GM18951 (cell line): ENCODE measurements around the gene COPA.

Experiments
- POLR2A ChIP-seq: IDR thresholded peaks from 4 replicates; pipeline ENCODE4 v1.6.1; 2011; ENCODE audit warnings: mild to moderate bottlenecking; ENCODE audit not compliant: insufficient read length, insufficient read depth; ENCODE audit errors: extremely low read depth
- in situ Hi-C: fragments of 300-500 bp; cut with MboI; formaldehyde crosslinking; loops from one replicate; pipeline ENCODE4 v1.12.0; 2022; ENCODE audit warnings: low sequenced_read_pairs, mixed read lengths, inconsistent platforms; ENCODE audit not compliant: unreplicated experiment

The COPA gene

GRCh38 chr1:160367934-160368923, 25.2 kb upstream of the COPA start:
- in situ Hi-C loops, result no loop called here
- TF ChIP-seq POLR2A, result no peak

- in situ Hi-C loops, result no loop called here
- TF ChIP-seq POLR2A, result no peak
Measured at GRCh38 chr1:160367516-160367900, 24.5 kb upstream of the COPA start.

GRCh38 chr1:160366731-160367515, 23.9 kb upstream of the COPA start, which contains the start of gene NHLH1:
TSS of gene NHLH1 (plus strand) at chr1:160367071. CDS start at chr1:160370732, 3,661 bp downstream.
- TF ChIP-seq POLR2A, result no peak
- in situ Hi-C loops, result no loop called here

- no peak for TF ChIP-seq POLR2A
- in situ Hi-C loops, result no loop called here
Measured at GRCh38 chr1:160365325-160365724, 22.3 kb upstream of the COPA start.

- in situ Hi-C loops, result no loop called here
Measured at GRCh38 chr1:160363951-160364735, 21.1 kb upstream of the COPA start.

GRCh38 chr1:160363010-160363409, 20.0 kb upstream of the COPA start:
- no peak for TF ChIP-seq POLR2A
- in situ Hi-C loops, result no loop called here

More at GRCh38 chr1:160363951-160364735, 21.1 kb upstream of the COPA start:
- no peak for TF ChIP-seq POLR2A

GRCh38 chr1:160362168-160362957, 19.3 kb upstream of the COPA start:
- TF ChIP-seq POLR2A, result no peak
- in situ Hi-C loops, result no loop called here

GRCh38 chr1:160361814-160362167, 18.7 kb upstream of the COPA start:
- TF ChIP-seq POLR2A, result no peak
- in situ Hi-C loops, result no loop called here

GRCh38 chr1:160361199-160361598, 18.1 kb upstream of the COPA start:
- no peak for TF ChIP-seq POLR2A

GRCh38 chr1:160360227-160360695, 17.2 kb upstream of the COPA start:
- in situ Hi-C loops, result no loop called here
- no peak for TF ChIP-seq POLR2A

More at GRCh38 chr1:160361199-160361598, 18.1 kb upstream of the COPA start:
- in situ Hi-C loops, result no loop called here

GRCh38 chr1:160359559-160360226, 16.6 kb upstream of the COPA start:
- TF ChIP-seq POLR2A, result no peak
- in situ Hi-C loops, result no loop called here
